ENCODE measurements around the gene NPIPA7. TPM values are rescaled to one million over a fixed set of nuclear protein-coding genes. Genes with fewer than 3 reads are reported as not detected.
"Not testable (repeated sequence)": the region's sequence is repeated elsewhere in the genome, so short reads cannot be mapped to it uniquely, and the experiment has no call there.

NPIPA7 gene
- total and polyA plus RNA-seq, 7 experiments from 2014 or later, result 0.70 to 8.8 (median 4.9) TPM

DNA sequence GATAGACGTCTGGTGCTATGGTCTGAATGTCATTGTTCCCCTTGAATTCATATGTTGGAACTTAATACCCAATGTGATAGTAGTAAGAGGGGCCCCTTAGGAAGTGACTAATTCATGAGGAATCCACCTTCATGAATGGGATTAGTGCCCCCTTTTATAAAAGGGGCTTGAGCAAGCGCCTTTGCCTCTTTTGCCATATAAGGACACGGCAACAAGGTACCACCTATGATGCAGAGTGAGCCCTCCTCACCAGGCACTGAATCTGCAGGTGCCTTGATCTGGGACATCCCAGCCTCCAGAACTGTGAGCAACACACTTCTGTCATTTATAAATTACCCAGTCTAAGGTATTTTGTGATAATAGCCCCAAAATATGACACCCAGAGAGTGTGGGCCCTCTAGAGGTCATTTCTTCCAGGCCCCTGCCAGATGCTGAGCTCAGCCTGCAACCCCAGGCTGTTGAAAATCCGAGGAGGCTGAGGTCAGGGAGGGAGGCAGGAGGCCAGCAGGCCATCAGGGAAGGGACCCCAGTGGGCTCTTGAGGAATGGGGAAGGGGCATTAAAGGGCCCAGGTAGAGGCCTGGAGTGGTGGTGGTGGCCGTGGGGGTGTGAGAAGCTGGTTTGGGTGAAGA is 39.1 kb downstream of the NPIPA7 start:
- H3K36me3 ChIP-seq (ENCODE audit: control insufficient read depth in 2 of 3, insufficient read depth in 3 of 3, low read length in 3 of 3); H3K27ac Mint-ChIP-seq; CTCF ChIA-PET; H3K27ac ChIP-seq (ENCODE audit: low read depth, low read length); H3K27me3 ChIP-seq (ENCODE audit: control insufficient read depth in 2 of 2, insufficient read depth in 2 of 2, low read length in 2 of 2); H3K4me1 ChIP-seq (ENCODE audit: control insufficient read depth in 2 of 2, insufficient read depth in 2 of 2, low read length in 2 of 2); ATAC-seq; H3K4me3 Mint-ChIP-seq; H3K4me3 ChIP-seq (ENCODE audit: low read length); intact Hi-C loops (cut with micrococcal nuclease); DNase-seq; H3K4me1 Mint-ChIP-seq; H3K9me3 ChIP-seq (ENCODE audit: control insufficient read depth in 2 of 3, low read length in 3 of 3); POLR2A ChIA-PET; H3K9me3 Mint-ChIP-seq; H3K36me3 Mint-ChIP-seq; H3K27me3 Mint-ChIP-seq: not testable (repeated sequence)

DNA sequence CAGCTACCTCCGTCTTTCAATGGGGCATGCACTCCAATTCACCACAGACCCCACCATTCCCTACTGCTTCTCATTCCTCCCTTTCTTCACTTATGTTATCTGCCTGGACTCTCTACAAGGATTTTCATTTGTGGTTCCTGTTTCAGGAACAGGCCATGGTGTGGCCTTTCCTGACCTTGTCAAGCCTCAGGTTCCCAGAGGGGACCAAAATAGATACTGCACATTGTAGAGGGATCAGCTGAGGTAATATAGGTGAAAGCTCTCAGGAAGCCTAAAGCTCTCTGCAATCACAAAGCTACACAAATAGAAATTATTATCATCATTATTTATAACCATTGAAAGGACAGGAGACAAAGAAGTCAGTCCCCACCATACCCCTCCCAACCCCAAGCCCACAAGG is 41.6 kb downstream of the NPIPA7 start:
- H3K9me3 ChIP-seq (ENCODE audit: control insufficient read depth in 2 of 3, low read length in 3 of 3); H3K27ac ChIP-seq (ENCODE audit: low read depth, low read length); H3K9me3 Mint-ChIP-seq; POLR2A ChIA-PET; H3K27me3 ChIP-seq (ENCODE audit: control insufficient read depth in 2 of 2, insufficient read depth in 2 of 2, low read length in 2 of 2); H3K36me3 Mint-ChIP-seq; DNase-seq; intact Hi-C loops (cut with micrococcal nuclease); H3K27ac Mint-ChIP-seq; H3K4me1 ChIP-seq (ENCODE audit: control insufficient read depth in 2 of 2, insufficient read depth in 2 of 2, low read length in 2 of 2); ATAC-seq; H3K27me3 Mint-ChIP-seq; H3K36me3 ChIP-seq (ENCODE audit: control insufficient read depth in 2 of 3, insufficient read depth in 3 of 3, low read length in 3 of 3); H3K4me3 Mint-ChIP-seq; CTCF ChIA-PET; H3K4me3 ChIP-seq (ENCODE audit: low read length); H3K4me1 Mint-ChIP-seq: not testable (repeated sequence)

DNA sequence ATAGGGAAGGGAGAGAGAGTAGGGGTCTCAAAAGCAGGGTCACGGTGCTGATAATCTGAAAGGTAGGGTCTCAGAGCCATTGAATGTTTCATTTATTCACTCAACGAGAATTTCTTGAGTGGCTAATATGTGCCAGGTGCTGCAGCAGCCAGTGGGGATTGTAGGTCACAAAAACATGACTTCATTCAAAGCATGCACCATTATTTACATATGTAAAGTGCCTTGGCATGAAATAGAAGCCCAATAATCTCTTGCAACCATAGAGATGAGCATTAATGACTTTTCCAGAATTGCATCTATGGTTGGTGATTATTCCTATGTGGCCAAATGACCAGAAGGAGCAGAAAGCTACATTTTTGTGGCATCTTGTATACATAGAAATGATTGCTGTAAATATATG is 46.2 kb downstream of the NPIPA7 start:
- H3K9me3 ChIP-seq (ENCODE audit: control insufficient read depth in 2 of 3, low read length in 3 of 3); H3K4me1 Mint-ChIP-seq; intact Hi-C loops (cut with micrococcal nuclease); H3K36me3 ChIP-seq (ENCODE audit: control insufficient read depth in 2 of 3, insufficient read depth in 3 of 3, low read length in 3 of 3); H3K4me3 ChIP-seq (ENCODE audit: low read length); H3K4me3 Mint-ChIP-seq; CTCF ChIA-PET; POLR2A ChIA-PET; DNase-seq; H3K9me3 Mint-ChIP-seq; H3K27me3 ChIP-seq (ENCODE audit: control insufficient read depth in 2 of 2, insufficient read depth in 2 of 2, low read length in 2 of 2); H3K27ac ChIP-seq (ENCODE audit: low read depth, low read length); H3K4me1 ChIP-seq (ENCODE audit: control insufficient read depth in 2 of 2, insufficient read depth in 2 of 2, low read length in 2 of 2); H3K27me3 Mint-ChIP-seq; H3K27ac Mint-ChIP-seq; H3K36me3 Mint-ChIP-seq; ATAC-seq: not testable (repeated sequence)

DNA sequence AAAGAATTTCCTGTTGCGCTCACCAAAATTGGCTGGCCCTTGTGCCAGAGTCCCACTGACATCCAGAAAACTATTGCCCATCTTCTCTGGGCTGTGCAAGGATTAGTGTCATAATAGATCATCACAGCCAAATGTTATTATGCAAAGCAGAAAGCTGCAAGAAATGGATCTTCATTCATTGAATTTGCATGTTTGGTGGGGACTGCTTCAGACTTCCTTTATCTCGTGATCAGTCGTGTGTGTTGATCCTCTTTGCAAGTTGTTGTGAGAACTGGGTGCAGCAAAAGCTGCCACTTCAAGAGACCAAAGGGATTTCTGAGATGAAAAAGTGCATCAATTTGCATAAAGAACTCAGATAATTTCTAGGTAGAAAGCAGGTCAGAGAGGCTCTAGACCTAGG is 52.2 kb downstream of the NPIPA7 start:
- H3K4me3 ChIP-seq (ENCODE audit: low read length); ATAC-seq; H3K4me1 Mint-ChIP-seq; H3K9me3 ChIP-seq (ENCODE audit: control insufficient read depth in 2 of 3, low read length in 3 of 3); H3K9me3 Mint-ChIP-seq; DNase-seq; H3K4me3 Mint-ChIP-seq; H3K27ac ChIP-seq (ENCODE audit: low read depth, low read length); H3K27me3 Mint-ChIP-seq; H3K27ac Mint-ChIP-seq; CTCF ChIA-PET; H3K27me3 ChIP-seq (ENCODE audit: control insufficient read depth in 2 of 2, insufficient read depth in 2 of 2, low read length in 2 of 2); H3K36me3 Mint-ChIP-seq; intact Hi-C loops (cut with micrococcal nuclease); H3K36me3 ChIP-seq (ENCODE audit: control insufficient read depth in 2 of 3, insufficient read depth in 3 of 3, low read length in 3 of 3); POLR2A ChIA-PET; H3K4me1 ChIP-seq (ENCODE audit: control insufficient read depth in 2 of 2, insufficient read depth in 2 of 2, low read length in 2 of 2): not testable (repeated sequence)

DNA sequence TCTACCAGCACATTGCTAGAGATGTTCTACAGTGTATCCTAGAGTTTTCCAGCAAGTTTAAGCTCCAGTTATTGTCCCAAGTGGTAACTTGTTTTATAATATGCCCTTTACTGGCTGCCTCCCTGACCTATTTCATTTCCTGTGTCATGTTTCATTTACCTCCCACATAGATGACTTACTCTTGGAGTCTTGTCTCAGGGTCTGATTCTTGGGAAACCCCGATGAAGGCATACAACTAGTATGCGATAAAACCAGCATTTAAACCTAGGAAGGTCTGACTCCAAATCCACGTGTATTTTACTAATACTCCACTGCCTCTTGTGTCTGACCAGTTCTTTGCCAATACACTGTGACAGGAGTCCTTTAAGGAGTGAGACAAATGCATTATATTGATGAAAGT is 55.8 kb downstream of the NPIPA7 start:
- DNase-seq; H3K4me1 Mint-ChIP-seq; H3K27me3 ChIP-seq (ENCODE audit: control insufficient read depth in 2 of 2, insufficient read depth in 2 of 2, low read length in 2 of 2); H3K36me3 Mint-ChIP-seq; H3K27ac Mint-ChIP-seq; H3K4me3 ChIP-seq (ENCODE audit: low read length); H3K27ac ChIP-seq (ENCODE audit: low read depth, low read length); H3K9me3 ChIP-seq (ENCODE audit: control insufficient read depth in 2 of 3, low read length in 3 of 3); POLR2A ChIA-PET; CTCF ChIA-PET; ATAC-seq; H3K4me1 ChIP-seq (ENCODE audit: control insufficient read depth in 2 of 2, insufficient read depth in 2 of 2, low read length in 2 of 2); H3K4me3 Mint-ChIP-seq; H3K36me3 ChIP-seq (ENCODE audit: control insufficient read depth in 2 of 3, insufficient read depth in 3 of 3, low read length in 3 of 3); intact Hi-C loops (cut with micrococcal nuclease); H3K9me3 Mint-ChIP-seq; H3K27me3 Mint-ChIP-seq: not testable (repeated sequence)

DNA sequence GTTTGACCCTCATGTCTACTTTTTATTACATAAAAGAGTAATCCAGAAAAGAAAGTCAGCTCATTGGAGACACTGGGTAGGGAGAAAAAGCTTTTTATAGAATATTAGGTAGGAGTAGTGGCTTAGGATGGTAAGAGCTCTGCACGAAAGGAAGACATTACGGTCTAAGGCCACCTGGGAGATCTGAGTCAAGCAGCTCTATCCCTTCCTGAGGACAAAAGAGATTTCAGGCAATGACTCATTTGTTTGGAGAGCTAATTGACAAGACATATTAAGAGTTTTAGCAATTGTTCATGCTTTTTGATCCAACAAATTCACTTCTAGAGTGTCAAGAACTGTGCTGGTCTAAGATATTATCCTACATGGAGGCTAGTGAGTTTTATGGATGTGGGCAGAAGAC is 62.5 kb downstream of the NPIPA7 start:
- ATAC-seq; H3K4me1 Mint-ChIP-seq; H3K4me3 Mint-ChIP-seq; H3K9me3 ChIP-seq (ENCODE audit: control insufficient read depth in 2 of 3, low read length in 3 of 3); CTCF ChIA-PET; intact Hi-C loops (cut with micrococcal nuclease); H3K27ac Mint-ChIP-seq; H3K27ac ChIP-seq (ENCODE audit: low read depth, low read length); H3K27me3 ChIP-seq (ENCODE audit: control insufficient read depth in 2 of 2, insufficient read depth in 2 of 2, low read length in 2 of 2); H3K36me3 Mint-ChIP-seq; H3K36me3 ChIP-seq (ENCODE audit: control insufficient read depth in 2 of 3, insufficient read depth in 3 of 3, low read length in 3 of 3); POLR2A ChIA-PET; H3K9me3 Mint-ChIP-seq; H3K4me3 ChIP-seq (ENCODE audit: low read length); H3K4me1 ChIP-seq (ENCODE audit: control insufficient read depth in 2 of 2, insufficient read depth in 2 of 2, low read length in 2 of 2); DNase-seq; H3K27me3 Mint-ChIP-seq: not testable (repeated sequence)
